ENCODE measurements around the gene VEZT. TPM values are rescaled to one million over a fixed set of nuclear protein-coding genes. Genes with fewer than 3 reads are reported as not detected.

VEZT gene
- total and polyA plus RNA-seq, 2 experiments from 2014 or later = 37.9 to 84.2 TPM

DNA sequence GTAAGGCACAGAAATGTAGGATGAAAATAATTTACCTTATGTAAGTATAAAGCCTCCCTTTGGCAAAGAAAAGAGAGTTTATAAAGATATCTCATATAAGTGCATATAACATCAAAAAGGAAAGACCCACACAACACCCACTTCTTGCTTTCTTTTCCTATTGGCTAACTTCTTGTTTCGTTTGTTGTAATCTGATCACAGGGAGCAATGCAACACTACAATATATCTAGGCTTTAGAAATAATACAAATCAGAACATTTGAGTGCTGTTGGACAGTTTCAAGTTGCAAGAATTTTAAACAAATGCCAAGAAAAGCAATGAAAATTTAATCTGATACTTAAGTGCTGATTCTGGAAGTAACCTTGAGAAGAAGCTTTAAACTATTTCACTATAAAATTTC, 1.7 kb upstream of the VEZT start:
- DNase-seq (ENCODE audit: low spot score) = no peak
- WGBS (ENCODE audit: low lambda C conversion rate, missing lambda C conversion rate) = 0% methylated on average over 1 of the region's 1 CpG
- H2AFZ ChIP-seq = peak overlapping the region; percentile 80
- TF ChIP-seq, protein P1, sequence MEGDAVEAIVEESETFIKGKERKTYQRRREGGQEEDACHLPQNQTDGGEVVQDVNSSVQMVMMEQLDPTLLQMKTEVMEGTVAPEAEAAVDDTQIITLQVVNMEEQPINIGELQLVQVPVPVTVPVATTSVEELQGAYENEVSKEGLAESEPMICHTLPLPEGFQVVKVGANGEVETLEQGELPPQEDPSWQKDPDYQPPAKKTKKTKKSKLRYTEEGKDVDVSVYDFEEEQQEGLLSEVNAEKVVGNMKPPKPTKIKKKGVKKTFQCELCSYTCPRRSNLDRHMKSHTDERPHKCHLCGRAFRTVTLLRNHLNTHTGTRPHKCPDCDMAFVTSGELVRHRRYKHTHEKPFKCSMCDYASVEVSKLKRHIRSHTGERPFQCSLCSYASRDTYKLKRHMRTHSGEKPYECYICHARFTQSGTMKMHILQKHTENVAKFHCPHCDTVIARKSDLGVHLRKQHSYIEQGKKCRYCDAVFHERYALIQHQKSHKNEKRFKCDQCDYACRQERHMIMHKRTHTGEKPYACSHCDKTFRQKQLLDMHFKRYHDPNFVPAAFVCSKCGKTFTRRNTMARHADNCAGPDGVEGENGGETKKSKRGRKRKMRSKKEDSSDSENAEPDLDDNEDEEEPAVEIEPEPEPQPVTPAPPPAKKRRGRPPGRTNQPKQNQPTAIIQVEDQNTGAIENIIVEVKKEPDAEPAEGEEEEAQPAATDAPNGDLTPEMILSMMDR (IDR thresholded peaks at IDR 0.05; ENCODE audit: poor library complexity) = no peak
- TF ChIP-seq EZH2phosphoT487 (IDR thresholded peaks at IDR 0.05; ENCODE audit: low read depth, severe bottlenecking, unreplicated experiment) = no peak
- H3K79me2 ChIP-seq = peaks cover 86% of the 10 kb centered on the region
- peaks cover 3% of the 10 kb centered on the region for H4K20me1 ChIP-seq (ENCODE audit: insufficient read depth, poor library complexity, severe bottlenecking)
- H3K27ac ChIP-seq = peak overlapping the region; percentile 87
- H3K9me2 ChIP-seq (replicated peaks; ENCODE audit: insufficient read depth) = no peaks in the 10 kb centered on the region
- peaks cover 6% of the 10 kb centered on the region for H3K4me1 ChIP-seq (ENCODE audit: insufficient read depth)
- H3K4me3 ChIP-seq = peak overlapping the region; percentile 80
- H3K9me3 ChIP-seq (ENCODE audit: low read depth) = no peaks in the 10 kb centered on the region
- no peaks in the 10 kb centered on the region for H3K36me3 ChIP-seq (replicated peaks; ENCODE audit: insufficient read depth, low read depth)
- peak overlapping the region; percentile 77 for H3K4me2 ChIP-seq
- H3K27me3 ChIP-seq = no peaks in the 10 kb centered on the region

DNA sequence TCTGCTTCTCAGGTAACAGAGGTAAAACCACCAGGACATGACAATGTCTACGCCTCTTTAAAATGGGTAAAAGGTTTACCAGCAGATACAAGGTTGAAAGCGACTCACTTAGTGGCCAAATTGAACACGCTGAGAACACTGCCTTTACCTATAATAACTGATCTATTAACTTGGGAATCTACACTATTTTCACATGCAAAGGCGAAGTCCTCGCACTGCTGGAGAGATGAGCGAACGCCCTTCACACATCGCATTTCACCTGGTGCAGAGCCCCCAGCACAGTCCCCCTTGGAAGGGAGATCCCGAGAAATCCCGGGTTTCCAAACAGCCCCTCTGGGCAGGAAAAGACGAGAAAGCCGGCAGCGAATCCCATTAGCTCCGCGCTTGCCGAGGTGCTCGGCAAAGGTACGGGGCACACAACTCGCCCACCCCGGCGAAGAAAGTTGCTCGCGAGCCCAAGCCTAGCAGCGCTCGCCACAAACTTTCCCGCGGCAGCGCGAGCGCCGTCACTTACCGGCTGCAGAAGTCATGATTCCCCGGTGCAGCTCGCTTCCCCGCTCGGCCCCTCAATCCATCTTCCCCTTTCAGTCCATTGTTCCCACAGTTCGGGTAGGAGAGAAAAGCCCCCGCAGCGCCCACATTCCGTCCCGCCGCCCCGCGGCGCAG, 763 bp upstream of the VEZT start:
- Histone ChIP-seq H2AFZ (peak overlapping the region; percentile 80), H3K9me3 (ENCODE audit: low read depth) (no peaks in the 10 kb centered on the region), H3K4me3 (peak overlapping the region; percentile 80), H3K9me2 (replicated peaks; ENCODE audit: insufficient read depth) (no peaks in the 10 kb centered on the region), H3K4me1 (ENCODE audit: insufficient read depth) (peaks cover 6% of the 10 kb centered on the region), H3K27me3 (no peaks in the 10 kb centered on the region), H3K27ac (peak overlapping the region; percentile 87), H3K36me3 (replicated peaks; ENCODE audit: insufficient read depth, low read depth) (no peaks in the 10 kb centered on the region), H4K20me1 (ENCODE audit: insufficient read depth, poor library complexity, severe bottlenecking) (peaks cover 3% of the 10 kb centered on the region), H3K79me2 (peaks cover 86% of the 10 kb centered on the region), H3K4me2 (peak overlapping the region; percentile 77)
- 1% methylated on average over 44 of the region's 45 CpGs for WGBS (ENCODE audit: low lambda C conversion rate, missing lambda C conversion rate)
- DNase-seq (ENCODE audit: low spot score) = no peak
- no peak for TF ChIP-seq EZH2 (IDR thresholded peaks at IDR 0.05; ENCODE audit: borderline replicate concordance)
- no peak for TF ChIP-seq EZH2phosphoT487 (IDR thresholded peaks at IDR 0.05; ENCODE audit: low read depth, severe bottlenecking, unreplicated experiment)
- TF ChIP-seq, protein P1 (IDR thresholded peaks at IDR 0.05; ENCODE audit: poor library complexity) = no peak

DNA sequence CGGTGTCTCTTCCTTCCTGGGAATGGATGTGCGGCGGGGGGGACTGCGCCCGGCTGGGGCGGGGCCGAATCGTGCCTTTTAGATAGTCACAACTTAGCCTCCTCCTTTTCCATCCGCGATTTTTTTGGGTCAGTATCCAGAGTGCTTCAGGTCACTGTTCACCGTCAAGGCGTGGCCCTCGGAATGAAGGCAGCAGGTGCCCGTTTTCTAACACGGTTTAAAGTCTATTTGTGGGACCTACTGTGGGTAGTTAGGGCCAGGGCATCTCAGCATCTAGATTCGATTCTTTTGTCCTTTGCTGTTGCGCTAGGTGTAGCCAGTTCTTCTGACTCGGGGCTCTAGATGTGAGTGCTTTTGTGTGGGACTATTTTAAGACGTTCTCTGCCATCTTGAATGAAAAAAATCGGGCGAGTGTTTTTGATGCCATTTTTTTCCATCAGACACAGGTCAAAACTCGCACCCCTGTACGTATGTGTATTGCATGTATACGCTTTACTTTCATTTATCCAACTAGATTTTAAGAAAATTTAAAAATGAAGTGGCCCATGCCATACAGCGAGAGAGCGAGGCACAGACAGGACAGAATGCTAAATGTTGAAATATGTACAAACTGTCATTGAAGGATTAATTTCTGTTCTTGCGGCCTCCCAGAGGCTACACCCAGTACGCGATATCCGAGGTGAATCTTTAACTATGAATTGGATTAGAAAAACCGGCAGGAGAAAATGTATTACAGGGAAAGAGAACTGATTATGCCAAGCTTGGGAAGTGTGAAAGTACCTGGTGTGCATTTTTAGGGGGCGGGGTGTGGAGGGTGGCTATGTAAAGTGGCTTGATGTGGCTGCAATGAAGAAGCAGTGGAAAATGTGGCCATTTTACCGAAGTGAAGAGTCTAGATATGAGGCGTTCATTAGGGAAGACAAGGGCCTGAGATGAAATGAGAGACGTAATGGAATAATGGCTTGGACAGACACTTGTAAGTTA, 835 bp downstream of the VEZT start:
- Histone ChIP-seq H3K4me3 (peak overlapping the region; percentile 83), H3K4me1 (ENCODE audit: insufficient read depth) (peaks cover 3% of the 10 kb centered on the region), H3K36me3 (replicated peaks; ENCODE audit: insufficient read depth, low read depth) (no peaks in the 10 kb centered on the region), H3K9me2 (replicated peaks; ENCODE audit: insufficient read depth) (no peaks in the 10 kb centered on the region), H3K4me2 (peak overlapping the region; percentile 80), H4K20me1 (ENCODE audit: insufficient read depth, poor library complexity, severe bottlenecking) (peaks cover 16% of the 10 kb centered on the region), H3K9me3 (ENCODE audit: low read depth) (no peaks in the 10 kb centered on the region), H3K27me3 (no peaks in the 10 kb centered on the region), H3K27ac (peak overlapping the region; percentile 92), H3K79me2 (peaks cover 86% of the 10 kb centered on the region), H2AFZ (peak overlapping the region; percentile 41)
- TF ChIP-seq, protein P1 (IDR thresholded peaks at IDR 0.05; ENCODE audit: poor library complexity) = no peak
- TF ChIP-seq EZH2phosphoT487 (IDR thresholded peaks at IDR 0.05; ENCODE audit: low read depth, severe bottlenecking, unreplicated experiment) (no peak), EZH2 (IDR thresholded peaks at IDR 0.05; ENCODE audit: borderline replicate concordance) (no peak)
- DNase-seq (ENCODE audit: low spot score) = no peak
- WGBS (ENCODE audit: low lambda C conversion rate, missing lambda C conversion rate) = 1% methylated on average over 35 of the region's 35 CpGs
